ENCODE data around the gene STIP1.

DNA sequence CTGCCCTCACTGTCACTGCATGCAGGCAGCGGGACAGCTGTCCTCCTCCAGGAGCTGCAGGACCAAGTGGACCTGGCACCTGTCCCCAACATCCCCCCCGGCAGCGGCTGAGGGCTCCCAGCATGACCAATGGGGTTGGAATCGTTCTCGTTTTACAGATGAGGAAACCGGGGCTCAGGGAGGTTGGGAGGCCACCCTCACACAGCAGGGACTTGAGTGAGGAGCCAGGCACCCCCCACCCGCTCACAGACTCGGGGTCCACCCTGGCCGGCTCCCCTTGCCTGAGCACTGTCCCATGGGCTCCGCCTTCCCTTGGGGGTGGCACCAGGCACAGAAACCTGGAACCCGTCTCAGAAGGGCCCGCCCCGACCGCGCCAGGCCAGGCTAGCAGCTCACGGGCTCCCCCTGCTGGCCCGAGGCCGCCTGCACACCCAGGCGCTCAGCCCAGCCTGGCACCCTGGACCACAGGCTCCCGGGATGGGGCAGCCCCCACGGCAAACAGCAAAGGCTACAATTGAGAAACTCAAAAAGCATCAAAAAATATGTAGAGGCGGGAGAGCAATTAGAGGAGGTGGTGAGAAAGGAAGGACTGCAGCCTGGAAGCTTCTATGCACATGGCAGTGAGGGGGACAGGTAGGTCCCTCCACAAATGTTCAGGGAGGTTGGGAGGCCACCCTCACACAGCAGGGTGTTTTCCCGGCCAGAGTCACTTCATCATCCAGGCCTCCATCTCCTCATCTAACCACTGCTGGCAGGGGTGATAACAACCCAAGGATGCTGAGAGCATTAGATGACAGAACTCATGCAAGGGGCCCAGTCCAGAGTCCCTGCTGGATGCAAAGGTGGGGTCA, 32.9 kb upstream of the STIP1 start:
- TF ChIP-seq EZH2 (optimal IDR thresholded peaks at IDR 0.05; ENCODE audit: low read depth, low read length) (no peak), EZH2phosphoT487 (IDR thresholded peaks at IDR 0.05; ENCODE audit: low read length) (no peak)

Measured in MM.1S (cell line).